ENCODE results near the gene HECTD4. TPM values are rescaled to one million over a fixed set of nuclear protein-coding genes. Genes with fewer than 3 reads are reported as not detected.

Gene HECTD4
- total and polyA plus RNA-seq, 2 of the 4 experiments (the other 2 are of a cell fraction): 12.9 to 13.0 TPM

DNA sequence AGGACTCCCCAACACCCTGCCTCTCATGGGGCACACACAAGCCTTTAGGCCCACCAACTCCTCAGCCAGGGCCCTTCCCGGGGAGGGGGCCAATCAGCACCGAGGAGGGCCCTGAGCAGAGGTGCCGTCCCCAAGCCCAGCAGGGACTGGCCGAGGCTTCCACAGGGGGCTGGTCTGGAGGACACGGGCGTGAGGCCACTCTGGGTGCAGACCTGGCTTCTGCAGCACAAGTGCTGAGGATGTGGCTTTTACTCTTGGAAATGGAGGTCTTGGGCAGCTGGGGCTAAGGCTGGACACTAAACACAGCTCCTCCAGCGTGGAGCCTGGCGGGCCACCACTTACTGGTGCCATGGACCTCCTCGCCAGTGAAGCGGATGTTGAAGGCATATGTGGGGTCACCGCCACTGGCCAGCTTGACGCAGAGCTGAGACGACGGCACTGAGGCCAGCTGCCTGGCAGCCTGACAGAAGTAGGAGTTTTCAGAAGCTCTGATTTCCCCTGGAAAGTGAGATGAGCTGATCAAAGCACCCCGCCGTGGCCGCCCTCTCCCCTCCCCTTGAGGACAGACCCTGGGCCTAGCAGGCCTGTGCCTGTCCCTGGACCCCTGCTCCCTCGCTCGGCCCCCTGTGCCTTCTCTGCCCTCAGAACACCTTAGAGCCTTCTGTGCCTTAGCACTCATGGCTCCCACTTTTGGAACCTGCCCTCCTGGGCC is 212.9 kb downstream of the HECTD4 start:
- Histone ChIP-seq H2AK9ac (replicated peaks; ENCODE audit: low read depth, low read length, poor library complexity) (peak overlapping the region; percentile 26), H3K9me1 (ENCODE audit: insufficient read depth, low read length) (0 out of 2 replicates have a peak, but pooled peaks cover 4% of the 10 kb centered on the region), H4K5ac (ENCODE audit: low read depth, low read length) (no peak overlapping the region), H3K56ac (ENCODE audit: extremely low read depth, insufficient read depth, low read length) (no peak overlapping the region), H3K4me1 (ENCODE audit: control insufficient read depth, insufficient read depth, low read length) (no peaks in the 10 kb centered on the region), H3K4me3 (ENCODE audit: insufficient read depth, low read depth, low read length) (no peak overlapping the region), H3K9ac (ENCODE audit: low read depth, low read length) (no peak overlapping the region), H4K91ac (ENCODE audit: insufficient read depth, low read depth, low read length) (no peak overlapping the region), H3K4me2 (ENCODE audit: low read depth, low read length) (no peak overlapping the region), H2BK5ac (ENCODE audit: low read depth, low read length, poor library complexity, severe bottlenecking) (no peak overlapping the region), H2BK120ac (ENCODE audit: low read depth, low read length) (no peak overlapping the region), H2AK5ac (ENCODE audit: low read depth, low read length) (no peak overlapping the region), H3K79me1 (ENCODE audit: low read depth in 1 of 2, low read length in 2 of 2) (no peaks in the 10 kb centered on the region), H3K4ac (ENCODE audit: low read depth, low read length) (no peak overlapping the region), H4K8ac (ENCODE audit: low read depth in 2 of 2, low read length in 2 of 2) (no peak overlapping the region), H3K27me3 (ENCODE audit: control insufficient read depth, insufficient read depth, low read length) (no peaks in the 10 kb centered on the region), H2BK15ac (ENCODE audit: low read depth, low read length) (no peak overlapping the region), H2AFZ (replicated peaks; ENCODE audit: low read length, poor library complexity) (no peak overlapping the region), H4K20me1 (ENCODE audit: insufficient read depth, low read length) (no peaks in the 10 kb centered on the region), H3K27ac (ENCODE audit: insufficient read depth, low read length) (no peak overlapping the region), H2BK20ac (ENCODE audit: low read depth, low read length) (no peak overlapping the region), H3K23ac (ENCODE audit: low read depth, low read length) (no peak overlapping the region), H3K14ac (replicated peaks; ENCODE audit: low read depth, low read length) (no peak overlapping the region), H3K9me3 (ENCODE audit: control insufficient read depth, insufficient read depth, low read length) (no peaks in the 10 kb centered on the region), H3K18ac (ENCODE audit: low read depth, low read length) (no peak overlapping the region), H3K36me3 (ENCODE audit: control insufficient read depth, insufficient read depth, low read length) (peaks cover 25% of the 10 kb centered on the region)
- WGBS, 2 experiments (ENCODE audit: extremely low coverage in 2 of 2, insufficient read length in 1 of 2): 97% methylated on average over 5 of the region's 19 CpGs; no CpG with 5 or more reads in 1 of the 2 experiments
- ATAC-seq (ENCODE audit: low read depth) (no peak), DNase-seq (no peak)
- CTCF ChIA-PET: no interaction called here
- dilution Hi-C loops (cut with HindIII; ENCODE audit: low sequenced_read_pairs, unreplicated experiment) (no loop called here), in situ Hi-C loops (cut with MboI; ENCODE audit: low sequenced_read_pairs) (no loop called here), intact Hi-C loops (cut with micrococcal nuclease) (no loop called here)
- POLR2A ChIA-PET (ENCODE audit: unreplicated experiment): no interaction called here
- no TSS peak for BruUV-seq (replicated peaks)
- TF ChIP-seq CHD1 (IDR thresholded peaks at IDR 0.05; ENCODE audit: low read depth, low read length): no peak

Data from IMR-90 (cell line).